HG02938 (cell line): Measurements from ENCODE around the gene FLRT1.

Experiments used
- ATAC-seq: cut with Tn5 transposase; IDR thresholded peaks from one replicate; pipeline ENCODE4 v1.9.1; 2021; ENCODE audit warnings: mild to moderate bottlenecking, moderate library complexity; ENCODE audit not compliant: unreplicated experiment

FLRT1 gene, protein sequence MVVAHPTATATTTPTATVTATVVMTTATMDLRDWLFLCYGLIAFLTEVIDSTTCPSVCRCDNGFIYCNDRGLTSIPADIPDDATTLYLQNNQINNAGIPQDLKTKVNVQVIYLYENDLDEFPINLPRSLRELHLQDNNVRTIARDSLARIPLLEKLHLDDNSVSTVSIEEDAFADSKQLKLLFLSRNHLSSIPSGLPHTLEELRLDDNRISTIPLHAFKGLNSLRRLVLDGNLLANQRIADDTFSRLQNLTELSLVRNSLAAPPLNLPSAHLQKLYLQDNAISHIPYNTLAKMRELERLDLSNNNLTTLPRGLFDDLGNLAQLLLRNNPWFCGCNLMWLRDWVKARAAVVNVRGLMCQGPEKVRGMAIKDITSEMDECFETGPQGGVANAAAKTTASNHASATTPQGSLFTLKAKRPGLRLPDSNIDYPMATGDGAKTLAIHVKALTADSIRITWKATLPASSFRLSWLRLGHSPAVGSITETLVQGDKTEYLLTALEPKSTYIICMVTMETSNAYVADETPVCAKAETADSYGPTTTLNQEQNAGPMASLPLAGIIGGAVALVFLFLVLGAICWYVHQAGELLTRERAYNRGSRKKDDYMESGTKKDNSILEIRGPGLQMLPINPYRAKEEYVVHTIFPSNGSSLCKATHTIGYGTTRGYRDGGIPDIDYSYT

GRCh38 chr11:64035576-64035975 is at the start of gene FLRT1:
FLRT1 (plus strand) TSS chr11:64035931; CDS start chr11:64116268, 80,337 bp downstream.
- ATAC-seq: no peak

GRCh38 chr11:63986156-63986931 is 49.4 kb upstream of the FLRT1 start, which contains the start of gene OTUB1:
OTUB1 (plus strand) TSS chr11:63986438; CDS start chr11:63986457, 19 bp downstream.
- ATAC-seq: peak; percentile 89

DNA sequence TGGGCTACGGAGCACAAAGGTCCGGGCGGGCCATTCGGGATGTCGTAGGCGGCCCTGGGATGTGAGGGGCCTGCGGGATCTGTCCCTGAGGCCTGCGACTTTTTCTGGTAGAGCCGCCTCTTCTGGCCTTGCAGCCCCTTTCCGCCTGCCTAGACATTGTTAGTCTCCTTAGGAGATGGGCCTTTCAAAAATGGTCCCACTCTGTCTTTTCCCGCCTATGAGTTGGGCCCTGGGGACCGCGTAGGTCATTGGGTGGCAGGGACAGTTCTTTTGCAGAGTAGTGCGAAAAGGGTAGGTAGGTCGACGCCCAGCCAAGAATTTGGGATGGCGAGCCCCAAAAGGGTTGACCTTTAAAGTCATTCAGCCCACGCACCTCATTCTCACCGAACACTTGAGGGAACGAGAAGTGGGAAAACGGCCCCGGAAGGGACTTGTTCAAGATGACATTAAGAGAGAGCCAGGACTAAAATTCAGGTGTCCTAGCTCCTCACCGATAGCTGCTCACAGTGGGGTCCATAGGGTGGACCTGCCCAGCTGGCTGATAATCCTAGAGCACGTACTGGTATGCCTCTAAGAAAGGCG is 48.7 kb upstream of the FLRT1 start:
- no peak for ATAC-seq

DNA sequence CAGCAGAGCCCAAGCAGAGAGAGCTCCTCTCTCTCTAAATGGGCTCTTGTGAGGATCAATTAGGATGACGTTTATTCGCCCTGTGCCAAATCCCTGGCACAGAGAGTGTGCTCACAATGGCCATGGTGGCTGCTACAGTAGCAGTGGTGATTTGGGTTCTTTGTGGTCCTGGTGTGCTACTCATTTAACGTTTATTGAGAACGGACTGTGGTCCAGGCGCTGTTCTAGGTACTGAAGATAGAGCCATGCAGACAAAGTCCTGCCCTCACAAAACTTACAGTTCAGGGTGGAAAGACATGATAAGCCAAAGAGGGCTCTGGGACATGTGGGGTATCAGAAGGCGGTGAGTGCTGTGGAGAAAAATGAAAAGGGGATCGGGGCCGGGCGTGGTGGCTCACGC is 44.2 kb upstream of the FLRT1 start:
- ATAC-seq: no peak

DNA sequence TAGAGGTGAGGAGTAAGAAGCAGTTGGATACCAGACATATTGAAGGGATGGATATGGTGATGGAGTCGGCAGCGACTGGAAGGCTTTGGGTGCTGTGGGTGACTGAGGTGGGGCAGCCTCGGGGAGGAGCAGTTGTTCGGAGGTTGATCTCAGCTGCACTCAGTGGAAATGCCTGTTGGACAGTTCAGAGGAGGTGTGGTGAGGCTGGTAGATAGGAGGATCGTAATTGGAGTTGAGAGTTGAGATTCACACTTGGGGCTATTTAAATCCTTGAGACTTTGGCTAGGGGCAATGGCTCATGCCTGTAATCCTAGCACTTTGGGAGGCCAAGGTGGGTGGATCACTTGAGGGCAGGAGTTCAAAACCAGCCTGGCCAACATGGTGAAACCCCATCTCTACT is 42.6 kb upstream of the FLRT1 start:
- no peak for ATAC-seq

DNA sequence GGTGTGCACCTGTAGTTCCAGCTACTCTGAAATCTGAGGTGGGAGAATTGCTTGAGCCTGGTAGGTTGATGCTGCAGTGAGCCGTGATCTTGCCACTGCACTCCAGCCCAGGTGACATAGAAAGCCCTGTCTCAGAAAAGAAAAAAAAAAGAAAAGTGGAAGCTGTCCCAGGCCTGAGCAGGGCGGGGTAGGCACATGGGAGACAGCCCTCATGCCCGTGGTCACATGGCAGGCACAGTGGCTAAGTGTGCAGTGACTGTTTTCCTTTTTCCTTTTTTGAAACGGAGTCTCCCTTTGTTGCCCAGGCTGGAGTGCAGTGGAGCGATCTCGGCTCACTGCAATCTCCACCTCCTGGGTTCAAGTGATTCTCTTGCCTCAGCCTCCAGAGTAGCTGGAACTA is 41.7 kb upstream of the FLRT1 start:
- no peak for ATAC-seq

DNA sequence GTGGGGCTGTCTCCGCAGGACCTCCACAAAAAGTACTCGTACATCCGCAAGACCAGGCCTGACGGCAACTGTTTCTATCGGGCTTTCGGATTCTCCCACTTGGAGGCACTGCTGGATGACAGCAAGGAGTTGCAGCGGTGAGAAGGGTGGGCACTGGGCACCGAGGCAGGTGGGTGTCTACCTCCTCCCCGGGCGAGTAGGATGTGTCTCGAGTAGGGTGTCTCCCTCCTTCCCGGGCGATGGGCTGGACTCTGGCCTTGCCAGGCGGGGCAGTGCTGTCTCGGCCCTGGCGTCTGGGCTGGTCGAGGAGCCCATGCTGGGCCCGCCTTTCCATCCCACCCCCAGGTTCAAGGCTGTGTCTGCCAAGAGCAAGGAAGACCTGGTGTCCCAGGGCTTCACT is 39.2 kb upstream of the FLRT1 start:
- no peak for ATAC-seq

- ATAC-seq: no peak
These were observed 38.5 kb upstream of the FLRT1 start for GRCh38 chr11:63997104-63997700.

DNA sequence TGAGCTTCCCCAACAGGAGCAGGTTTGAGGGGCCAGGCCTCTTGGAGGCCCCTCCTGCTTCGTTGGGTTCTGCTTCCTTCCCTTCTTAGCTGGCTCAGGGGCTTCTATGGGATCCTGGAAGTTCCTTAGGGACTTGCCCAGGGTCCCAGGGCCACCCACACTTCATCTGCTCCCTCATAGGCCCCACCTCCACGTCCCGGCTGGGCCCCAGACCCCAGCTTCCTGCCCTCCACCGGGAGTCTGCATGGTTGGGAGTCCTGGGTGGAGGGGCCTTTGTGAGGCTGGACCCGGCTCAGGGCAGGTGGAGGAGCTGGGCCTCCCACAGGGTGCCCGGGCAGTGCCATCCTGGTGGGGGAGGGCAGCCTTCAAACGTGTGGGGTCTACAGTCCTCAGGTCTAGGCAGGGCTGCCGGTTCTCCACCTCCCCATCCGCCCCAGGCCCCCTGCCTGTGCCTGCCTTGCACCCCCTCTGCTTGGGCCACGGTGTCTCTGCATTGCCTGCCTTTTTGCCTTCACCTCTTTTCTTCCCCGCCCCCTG is 37.9 kb upstream of the FLRT1 start:
- no peak for ATAC-seq

DNA sequence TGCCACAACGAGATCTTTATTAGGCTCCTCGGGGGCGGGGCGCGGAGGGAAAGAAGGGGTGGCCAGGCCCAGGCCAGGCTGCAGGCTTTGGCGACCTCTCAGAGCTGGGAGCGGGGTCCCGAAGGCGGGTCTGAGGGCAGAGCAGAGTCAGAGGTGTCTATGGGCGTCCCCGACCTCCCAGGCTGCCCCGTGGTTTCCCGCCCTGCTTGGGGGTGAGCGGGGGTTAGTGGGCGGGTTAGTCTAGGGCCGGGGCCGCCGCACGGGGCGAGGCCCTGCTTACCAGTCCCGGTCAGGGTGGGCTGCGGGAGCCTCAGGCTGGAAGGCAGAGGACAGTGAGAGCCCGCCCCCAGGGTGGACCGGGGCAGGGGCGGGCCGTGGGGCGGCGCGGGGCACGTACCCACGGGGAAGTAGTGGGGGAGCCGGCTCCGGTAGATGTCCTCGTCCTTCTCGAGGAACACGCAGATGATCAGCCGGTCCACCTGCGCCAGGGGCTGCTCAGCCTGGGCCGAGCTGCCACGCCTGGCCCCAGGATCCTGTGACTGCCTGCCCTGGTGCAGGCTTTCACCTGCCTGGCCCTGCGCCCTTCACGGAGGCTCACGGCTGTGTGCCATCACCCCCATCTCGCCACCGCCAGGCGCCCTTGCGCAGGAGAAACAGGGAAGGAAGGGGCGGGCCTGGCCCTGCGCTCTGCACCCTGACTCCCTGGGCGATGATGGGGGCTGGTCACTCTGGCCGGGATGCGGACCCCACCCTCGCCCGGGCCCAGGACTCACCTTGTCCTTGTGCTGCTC is 37.0 kb upstream of the FLRT1 start:
- no peak for ATAC-seq

DNA sequence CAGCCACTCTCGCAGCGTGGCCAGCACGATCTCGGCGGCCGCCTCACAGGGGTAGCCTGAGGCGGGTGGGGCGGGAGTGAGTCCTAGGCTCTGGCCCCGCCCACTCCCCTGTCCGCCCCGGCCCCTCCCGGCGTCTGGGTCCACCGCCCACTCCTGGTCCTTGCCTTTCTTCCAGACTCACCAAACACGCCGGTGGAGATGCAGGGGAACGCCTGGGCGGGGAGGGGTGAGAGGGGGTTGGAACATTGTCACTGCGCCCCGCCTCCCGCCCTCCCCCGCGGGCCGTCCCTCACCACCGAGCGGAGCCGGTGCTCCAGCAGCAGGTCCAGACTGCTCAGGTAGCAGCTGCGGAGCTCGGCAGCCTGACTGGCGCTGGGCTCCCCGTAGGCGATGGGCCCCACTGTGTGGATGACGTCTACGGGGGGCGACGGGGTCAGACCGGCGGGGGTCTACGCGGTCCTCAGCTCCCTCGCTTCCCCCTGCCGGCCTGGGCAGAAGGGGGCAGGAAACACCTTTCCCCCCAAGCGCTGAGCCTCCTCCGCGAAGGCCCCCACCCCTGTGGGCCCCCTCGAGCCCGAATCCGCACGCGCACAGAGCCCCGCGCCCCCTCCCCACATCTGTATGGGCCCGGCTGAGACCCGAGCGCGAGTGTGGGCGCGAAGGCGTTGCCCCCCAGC is 36.2 kb upstream of the FLRT1 start:
- no peak for ATAC-seq

DNA sequence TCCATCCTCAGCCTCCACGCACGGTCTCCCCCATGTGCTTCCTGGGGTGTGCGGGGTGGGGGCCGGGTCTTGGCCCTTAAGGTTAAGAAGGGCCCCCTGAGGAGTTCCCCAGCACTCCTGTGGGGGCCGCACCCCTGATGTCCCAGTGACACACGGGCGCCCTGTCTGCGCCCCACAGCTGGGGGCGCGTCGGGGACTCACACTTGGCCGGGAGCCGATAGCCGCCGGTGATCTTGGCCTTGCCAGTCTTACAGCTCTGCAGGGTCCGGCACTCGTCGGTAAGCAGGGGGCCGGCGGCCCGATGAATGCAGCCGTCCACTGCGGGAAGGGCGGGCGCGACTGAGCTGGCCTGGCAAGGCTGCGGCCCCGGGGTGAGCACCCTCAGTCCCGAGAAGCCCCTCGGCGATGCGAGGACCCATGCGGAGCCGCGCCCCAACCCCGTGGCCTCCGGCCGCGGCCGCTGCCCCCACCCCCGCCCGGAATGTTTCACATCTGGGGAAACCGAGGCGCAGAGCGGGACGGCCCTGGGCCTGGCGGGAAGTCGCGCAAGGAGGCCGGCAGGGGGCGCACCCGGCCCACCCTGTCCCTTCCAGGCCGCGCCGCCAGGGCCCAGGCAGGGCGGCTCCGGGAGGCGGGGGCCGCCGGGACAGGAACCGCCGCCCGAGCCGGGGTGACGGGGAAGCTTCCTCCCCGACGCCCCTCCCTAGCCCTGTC is 35.5 kb upstream of the FLRT1 start:
- ATAC-seq: no peak

DNA sequence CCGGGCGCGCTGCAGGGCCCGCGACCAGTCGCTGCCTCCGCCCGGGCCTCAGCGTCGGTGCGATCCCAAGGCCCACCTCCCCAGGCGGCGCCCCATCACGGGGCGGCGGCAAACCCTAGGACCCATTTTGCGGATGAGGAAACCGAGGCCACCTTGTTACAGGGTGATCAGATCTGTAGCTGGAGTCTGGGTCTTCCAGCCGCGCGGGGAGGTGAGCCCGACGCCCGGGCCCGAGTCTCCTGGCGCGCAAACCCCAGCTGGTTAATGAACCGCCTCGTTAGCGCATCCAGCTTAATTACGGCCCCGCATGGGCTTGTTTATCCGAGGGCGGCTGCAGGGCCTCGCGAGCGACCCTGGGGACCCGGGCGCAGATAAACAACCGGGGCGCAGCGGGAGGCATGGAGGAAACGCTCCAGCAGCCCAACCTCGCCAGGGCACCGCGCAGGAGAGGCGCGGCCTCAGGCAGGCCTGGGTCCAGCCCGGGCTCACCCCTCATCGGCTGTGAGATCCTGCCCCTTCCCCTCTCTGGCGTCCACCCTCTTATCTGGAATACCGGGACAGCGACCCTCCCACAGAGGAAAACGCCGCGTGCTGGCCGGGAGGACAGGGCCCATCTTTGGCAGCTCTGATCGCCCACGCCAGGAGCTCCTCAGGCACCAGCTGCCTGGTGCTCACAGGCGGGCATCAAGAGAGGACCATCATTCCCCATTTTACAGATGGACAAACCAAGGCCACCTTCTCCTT is 34.8 kb upstream of the FLRT1 start:
- no peak for ATAC-seq

- no peak for ATAC-seq
These were observed 34.0 kb upstream of the FLRT1 start for GRCh38 chr11:64001484-64002420.

GRCh38 chr11:64003807-64004589 is 31.7 kb upstream of the FLRT1 start:
- ATAC-seq: no peak

DNA sequence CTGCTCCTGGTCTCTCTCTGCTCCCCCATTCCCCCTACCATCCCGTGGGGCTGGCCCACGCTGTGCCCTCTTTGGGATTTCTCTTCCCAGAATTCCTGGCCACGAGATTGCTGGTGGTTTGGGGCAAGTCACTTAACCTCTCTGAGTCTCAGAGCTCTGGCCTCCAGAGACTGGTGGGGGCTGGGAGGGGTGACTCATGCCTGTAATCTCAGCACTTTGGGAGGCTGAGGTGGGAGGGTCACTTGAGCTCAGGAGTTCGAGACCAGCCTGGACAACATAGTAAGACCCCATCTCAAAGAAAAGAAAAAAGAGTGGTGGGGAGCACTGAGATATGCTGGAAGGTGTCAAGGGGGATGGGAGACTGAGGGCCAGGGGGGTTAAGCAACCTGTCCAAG is 31.1 kb upstream of the FLRT1 start:
- ATAC-seq: no peak
